IMR-90 (cell line): ENCODE measurements around the gene RAB37. TPM values are rescaled to one million over a fixed set of nuclear protein-coding genes. Genes with fewer than 3 reads are reported as not detected.
A peak's percentile ranks its signal among the peaks of the same experiment; 100 is the strongest.

Experiments used
- ATAC-seq: fragments of 200-7000 bp; cut with Tn5 transposase; 2 replicates; pipeline ENCODE4 v1.9.1; 2020; ENCODE audit warnings: low read depth, mild to moderate bottlenecking, moderate library complexity
- BruUV-seq: library from RNA; stranded (reverse); fragments of 400-500 nt; replicated peaks from 2 replicates; lab custom pipeline; 2021; lab: Mats Ljungman, UMichigan
- CTCF ChIA-PET: fragments of 300-600 bp; formaldehyde crosslinking; extraction: SDS; loops from one replicate; lab custom pipeline; 2021; ENCODE audit warnings: antibody characterized with exemption; lab: Yijun Ruan, JAX
- POLR2A ChIA-PET: fragments of 300-600 bp; sonication (Branson Sonifier 250); formaldehyde crosslinking; loops from one replicate; lab custom pipeline; 2022; ENCODE audit warnings: antibody characterized with exemption; ENCODE audit not compliant: unreplicated experiment; lab: Charles Lee
- DNase-seq: peaks from one replicate; pipeline ENCODE4 v3.0.0; 2013
- H2AFZ ChIP-seq: replicated peaks from 2 replicates; pipeline ENCODE3; 2013; ENCODE audit warnings: low read length, mild to moderate bottlenecking; ENCODE audit not compliant: poor library complexity
- H2AK5ac ChIP-seq: 2 replicates; pipeline ENCODE4 v1.6.1; 2013; ENCODE audit warnings: low read depth, low read length, inconsistent platforms
- H2AK9ac ChIP-seq: replicated peaks from 2 replicates; pipeline ENCODE3; 2013; ENCODE audit warnings: mild to moderate bottlenecking, low read depth, low read length, moderate library complexity; ENCODE audit not compliant: poor library complexity
- H2BK120ac ChIP-seq: 2 replicates; pipeline ENCODE4 v1.6.1; 2013; ENCODE audit warnings: low read depth, low read length, inconsistent platforms
- H2BK15ac ChIP-seq: 3 replicates; pipeline ENCODE4 v1.6.1; 2013; ENCODE audit warnings: low read depth, low read length, inconsistent platforms
- H2BK20ac ChIP-seq: 2 replicates; pipeline ENCODE4 v1.6.1; 2013; ENCODE audit warnings: low read depth, mild to moderate bottlenecking, inconsistent platforms, low read length, moderate library complexity
- H2BK5ac ChIP-seq: 2 replicates; pipeline ENCODE4 v1.6.1; 2013; ENCODE audit warnings: mild to moderate bottlenecking, low read depth, low read length, inconsistent platforms; ENCODE audit not compliant: poor library complexity, severe bottlenecking
- H3K14ac ChIP-seq: replicated peaks from 2 replicates; pipeline ENCODE4 v1.6.1; 2013; ENCODE audit warnings: low read depth, low read length, inconsistent platforms
- H3K18ac ChIP-seq: 2 replicates; pipeline ENCODE4 v1.6.1; 2013; ENCODE audit warnings: low read depth, low read length, control low read depth
- H3K23ac ChIP-seq: 2 replicates; pipeline ENCODE4 v1.6.1; 2013; ENCODE audit warnings: low read depth, low read length, inconsistent platforms
- H3K27ac ChIP-seq: 2 replicates; pipeline ENCODE4 v1.5.1; 2013; ENCODE audit warnings: mild to moderate bottlenecking, control low read depth, low read length; ENCODE audit not compliant: insufficient read depth
- H3K27me3 ChIP-seq: 2 replicates; pipeline ENCODE4 v1.6.1; 2013; ENCODE audit warnings: low read length; ENCODE audit not compliant: control insufficient read depth, insufficient read depth
- H3K36me3 ChIP-seq: 2 replicates; pipeline ENCODE4 v1.6.1; 2013; ENCODE audit warnings: low read length, mixed read lengths; ENCODE audit not compliant: control insufficient read depth, insufficient read depth
- H3K4ac ChIP-seq: 2 replicates; pipeline ENCODE4 v1.6.1; 2013; ENCODE audit warnings: low read depth, low read length, inconsistent platforms
- H3K4me1 ChIP-seq: 2 replicates; pipeline ENCODE4 v1.6.1; 2013; ENCODE audit warnings: low read length, mixed read lengths; ENCODE audit not compliant: control insufficient read depth, insufficient read depth
- H3K4me2 ChIP-seq: 2 replicates; pipeline ENCODE4 v1.6.1; 2013; ENCODE audit warnings: low read depth, mild to moderate bottlenecking, control low read depth, low read length, moderate library complexity
- H3K4me3 ChIP-seq: 2 replicates; pipeline ENCODE4 v1.5.1; 2013; ENCODE audit warnings: low read depth, mild to moderate bottlenecking, control low read depth, low read length, moderate library complexity; ENCODE audit not compliant: insufficient read depth
- H3K56ac ChIP-seq: 2 replicates; pipeline ENCODE4 v1.6.1; 2013; ENCODE audit warnings: low read length, inconsistent platforms; ENCODE audit not compliant: insufficient read depth; ENCODE audit errors: extremely low read depth
- H3K79me1 ChIP-seq, 2 experiments: 2 replicates each; pipeline ENCODE4 v1.6.1; 2013; ENCODE audit warnings: low read length in 2 of 2, inconsistent platforms in 1 of 2, low read depth in 1 of 2
- H3K9ac ChIP-seq: 2 replicates; pipeline ENCODE4 v1.6.1; 2013; ENCODE audit warnings: low read depth, low read length, control low read depth
- H3K9me1 ChIP-seq: 2 replicates; pipeline ENCODE4 v1.6.1; 2013; ENCODE audit warnings: low read length, inconsistent platforms; ENCODE audit not compliant: insufficient read depth
- H3K9me3 ChIP-seq: 2 replicates; pipeline ENCODE4 v1.6.1; 2013; ENCODE audit warnings: low read length; ENCODE audit not compliant: control insufficient read depth, insufficient read depth
- H4K20me1 ChIP-seq: 2 replicates; pipeline ENCODE4 v1.6.1; 2013; ENCODE audit warnings: low read length, inconsistent platforms; ENCODE audit not compliant: insufficient read depth
- H4K5ac ChIP-seq: 2 replicates; pipeline ENCODE4 v1.6.1; 2013; ENCODE audit warnings: mild to moderate bottlenecking, low read depth, low read length, control low read depth
- H4K8ac ChIP-seq, 2 experiments: 2 replicates each; pipeline ENCODE4 v1.6.1; 2013; ENCODE audit warnings: low read depth in 2 of 2, low read length in 2 of 2, control low read depth in 1 of 2, inconsistent platforms in 1 of 2
- H4K91ac ChIP-seq: 2 replicates; pipeline ENCODE4 v1.6.1; 2013; ENCODE audit warnings: low read depth, low read length, inconsistent platforms; ENCODE audit not compliant: insufficient read depth
- CEBPB ChIP-seq: IDR thresholded peaks from 2 replicates; pipeline ENCODE4 v1.6.1; 2012; ENCODE audit warnings: low read depth, low read length, improper control_type of control experiment
- ELK1 ChIP-seq: fragments of 150-350 bp; IDR thresholded peaks from 2 replicates; pipeline ENCODE4 v1.6.1; 2016; ENCODE audit warnings: low read depth, mild to moderate bottlenecking, low read length, moderate library complexity, borderline replicate concordance
- WGBS, 2 experiments: methylation state at CpG; one replicate each; pipeline versions ENCODE4 v1.1.5 to v1.1.7; 2013; ENCODE audit warnings: missing lambda C conversion rate in 2 of 2; ENCODE audit not compliant: insufficient read length in 1 of 2; ENCODE audit errors: extremely low coverage in 2 of 2; 5-methylcytosine and 5-hydroxymethylcytosine counted together
- dilution Hi-C: fragments of 300-500 bp; cut with HindIII; formaldehyde crosslinking; loops from one replicate; pipeline ENCODE4 v1.14.3; 2018; ENCODE audit warnings: low sequenced_read_pairs; ENCODE audit not compliant: unreplicated experiment
- in situ Hi-C: fragments of 300-500 bp; cut with MboI; formaldehyde crosslinking; loops from 3 replicates; pipeline ENCODE4 v1.14.3; 2019; ENCODE audit warnings: low sequenced_read_pairs, inconsistent platforms, mixed read lengths
- intact Hi-C: fragments of 100-400 bp; cut with micrococcal nuclease; formaldehyde crosslinking; loops from 2 replicates; pipeline ENCODE4 v1.10.0; 2022
- polyA plus RNA-seq, 3 experiments: library from polyadenylated mRNA; depleted of rRNA; stranded (reverse); fragments of >200 nt; gene quantifications; 2 replicates each; pipeline ENCODE4 v1.2.3, GENCODE V29; 2012; ENCODE audit warnings: low replicate concordance in 1 of 3
- total RNA-seq: library from RNA; depleted of rRNA; stranded (reverse); fragments of >200 nt; gene quantifications from 2 replicates; pipeline ENCODE4 v1.2.3, GENCODE V29; 2012

The RAB37 gene
- total and polyA plus RNA-seq, 2 of the 4 experiments (the other 2 are of a cell fraction), result 0.19 TPM; not detected in 1

- Histone ChIP-seq H3K4me3 (no peak overlapping the region), H2BK15ac (no peak overlapping the region), H3K23ac (no peak overlapping the region), H3K18ac (no peak overlapping the region), H4K91ac (no peak overlapping the region), H4K5ac (no peak overlapping the region), H3K14ac (no peak overlapping the region), H2BK20ac (no peak overlapping the region), H2BK120ac (no peak overlapping the region), H3K36me3 (no peaks in the 10 kb centered on the region), H2AFZ (no peak overlapping the region), H3K27ac (no peak overlapping the region), H3K4me1 (no peaks in the 10 kb centered on the region), H4K8ac (no peak overlapping the region), H3K79me1 (no peaks in the 10 kb centered on the region), H3K27me3 (no peaks in the 10 kb centered on the region), H3K9ac (no peak overlapping the region), H2AK9ac (peak overlapping the region; percentile 70), H3K9me3 (no peaks in the 10 kb centered on the region), H2AK5ac (no peak overlapping the region), H3K4me2 (no peak overlapping the region), H3K9me1 (no peaks in the 10 kb centered on the region; the same call in 1 of the 2 replicates), H4K20me1 (no peaks in the 10 kb centered on the region; the same call in 1 of the 2 replicates), H2BK5ac (no peak overlapping the region), H3K4ac (no peak overlapping the region), H3K56ac (no peak overlapping the region)
- DNase-seq (no peak), ATAC-seq (no peak)
- in situ Hi-C loops, result no loop called here
- TF ChIP-seq CEBPB (no peak), ELK1 (no peak)
- 100% methylated on average over 1 of the region's 4 CpGs; no CpG with 5 or more reads in 1 of the 2 experiments for WGBS, 2 experiments
- intact Hi-C loops, result no loop called here
- ChIA-PET CTCF (no interaction called here), POLR2A (no interaction called here)
- BruUV-seq, result no TSS peak
- dilution Hi-C loops, result no loop called here
Measured at GRCh38 chr17:74694081-74694480, 43.0 kb upstream of the RAB37 start.
